ENCODE results near the gene ANKRD49. TPM values are rescaled to one million over a fixed set of nuclear protein-coding genes. Genes with fewer than 3 reads are reported as not detected.

The ANKRD49 gene
- total and polyA plus RNA-seq, 8 donors = 4.3 to 25.2 (median 6.8) TPM

DNA sequence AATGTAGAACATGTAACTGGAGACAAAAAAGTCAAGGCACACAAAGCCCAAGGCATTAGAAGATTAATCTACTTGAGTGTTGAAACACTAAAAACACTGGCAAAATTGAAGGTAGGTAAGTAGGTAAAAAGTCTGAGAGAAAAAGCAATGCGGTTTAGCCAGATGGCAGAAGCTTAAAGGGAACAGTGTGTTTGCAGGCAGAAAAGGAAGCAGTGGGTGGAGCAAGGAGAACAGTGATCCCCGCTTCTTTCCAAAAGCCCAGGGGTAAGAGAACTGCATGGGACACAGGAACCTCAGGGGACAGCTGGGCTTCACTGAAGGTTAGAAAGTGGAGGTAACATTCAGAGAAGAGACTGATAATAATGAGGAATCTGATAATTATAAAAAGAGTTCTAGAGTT is 16.2 kb upstream of the ANKRD49 start:
- TF ChIP-seq, protein P1, sequence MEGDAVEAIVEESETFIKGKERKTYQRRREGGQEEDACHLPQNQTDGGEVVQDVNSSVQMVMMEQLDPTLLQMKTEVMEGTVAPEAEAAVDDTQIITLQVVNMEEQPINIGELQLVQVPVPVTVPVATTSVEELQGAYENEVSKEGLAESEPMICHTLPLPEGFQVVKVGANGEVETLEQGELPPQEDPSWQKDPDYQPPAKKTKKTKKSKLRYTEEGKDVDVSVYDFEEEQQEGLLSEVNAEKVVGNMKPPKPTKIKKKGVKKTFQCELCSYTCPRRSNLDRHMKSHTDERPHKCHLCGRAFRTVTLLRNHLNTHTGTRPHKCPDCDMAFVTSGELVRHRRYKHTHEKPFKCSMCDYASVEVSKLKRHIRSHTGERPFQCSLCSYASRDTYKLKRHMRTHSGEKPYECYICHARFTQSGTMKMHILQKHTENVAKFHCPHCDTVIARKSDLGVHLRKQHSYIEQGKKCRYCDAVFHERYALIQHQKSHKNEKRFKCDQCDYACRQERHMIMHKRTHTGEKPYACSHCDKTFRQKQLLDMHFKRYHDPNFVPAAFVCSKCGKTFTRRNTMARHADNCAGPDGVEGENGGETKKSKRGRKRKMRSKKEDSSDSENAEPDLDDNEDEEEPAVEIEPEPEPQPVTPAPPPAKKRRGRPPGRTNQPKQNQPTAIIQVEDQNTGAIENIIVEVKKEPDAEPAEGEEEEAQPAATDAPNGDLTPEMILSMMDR (IDR thresholded peaks at IDR 0.05) = no peak

DNA sequence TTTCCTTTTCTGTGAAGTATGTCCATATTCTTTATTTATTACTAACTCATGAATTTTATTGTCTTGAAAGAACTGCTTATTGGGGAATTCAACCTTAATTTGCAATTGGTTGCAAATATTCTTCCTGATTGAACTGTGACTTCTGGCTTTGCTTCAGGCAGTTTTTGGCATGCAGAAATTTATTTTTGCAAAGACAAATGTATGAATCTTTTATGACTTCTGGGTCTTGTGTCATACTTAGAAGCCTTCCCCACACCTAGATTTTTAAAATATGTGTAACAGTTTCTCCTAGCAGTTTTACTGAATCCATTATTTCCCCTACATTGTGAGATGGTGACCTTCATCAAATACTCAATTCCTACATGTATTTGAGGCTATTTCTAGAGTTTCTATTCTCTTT is 12.4 kb upstream of the ANKRD49 start:
- Histone ChIP-seq H3K27me3 (no peaks in the 10 kb centered on the region), H3K4me3 (no peak overlapping the region), H3K4me1 (no peaks in the 10 kb centered on the region), H3K9me3 (no peaks in the 10 kb centered on the region), H3K27ac (no peak overlapping the region), H3K36me3 (peaks cover 0 to 16% (median 14%) of the 10 kb centered on the region in 3 donors)
- FAIRE-seq (no peak), DNase-seq (no peak), ATAC-seq (no peak)
- TF ChIP-seq, protein P1 (IDR thresholded peaks at IDR 0.05) = no peak
- intact Hi-C loops (cut with DNase I) = no loop called here

More for the DNA sequence above, 16.2 kb upstream of the ANKRD49 start:
- Histone ChIP-seq H3K27ac (no peak overlapping the region), H3K4me1 (no peaks in the 10 kb centered on the region), H3K27me3 (no peaks in the 10 kb centered on the region), H3K9me3 (no peaks in the 10 kb centered on the region), H3K36me3 (peaks cover 0 to 6% (median 0%) of the 10 kb centered on the region in 3 donors), H3K4me3 (no peak overlapping the region)
- DNase-seq (no peak), FAIRE-seq (no peak), ATAC-seq (no peak)
- WGBS, 2 donors = 90 to 96% methylated on average over 2 of the region's 2 CpGs
- intact Hi-C loops (cut with DNase I) = no loop called here

DNA sequence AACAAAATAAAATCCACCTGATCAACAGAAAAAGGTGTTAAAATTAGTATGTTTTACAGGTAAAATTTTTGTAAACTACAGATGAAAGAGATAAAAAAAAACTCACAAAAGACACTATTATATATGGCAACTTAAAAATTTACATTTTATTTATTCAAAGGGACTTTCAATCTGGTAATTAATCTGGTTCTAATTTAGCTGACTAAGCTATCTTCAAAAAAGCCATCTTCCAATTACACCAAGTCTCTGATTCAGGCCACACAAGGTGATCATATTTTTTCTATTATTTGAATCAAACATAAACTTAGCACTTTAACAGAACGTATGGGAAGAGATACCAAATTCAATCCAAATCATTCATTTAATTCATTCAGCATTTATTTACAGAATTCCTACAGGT is 7.7 kb upstream of the ANKRD49 start:
- WGBS, 2 donors = 76 to 93% methylated on average over 1 of the region's 1 CpG
- intact Hi-C loops (cut with DNase I) = no loop called here

DNA sequence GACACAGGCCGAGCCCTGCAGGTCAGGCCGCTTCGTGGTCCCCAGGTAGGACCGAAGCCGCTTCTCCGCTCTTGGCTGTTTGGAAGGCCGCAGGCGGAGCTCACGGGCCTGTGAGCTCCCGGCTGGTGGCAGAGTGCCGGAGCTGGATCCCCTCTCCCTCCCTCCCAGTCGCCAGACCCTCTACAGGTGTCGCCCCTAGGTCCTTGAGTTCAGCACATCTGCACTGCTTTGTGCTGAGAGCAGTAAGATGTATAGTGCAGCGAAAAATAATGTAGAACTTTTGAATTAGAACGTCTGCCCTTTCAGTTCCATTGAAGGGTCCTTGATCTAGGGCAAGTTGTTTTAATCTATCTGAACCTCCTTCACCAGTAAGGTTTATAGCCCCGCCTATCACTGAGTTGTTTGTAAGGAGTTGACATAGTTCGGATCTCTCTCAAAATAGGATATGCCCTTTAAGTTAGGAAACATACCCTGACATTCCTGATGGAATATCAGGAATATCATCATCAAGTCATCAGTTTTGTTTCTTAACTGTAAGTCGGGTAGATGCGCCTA is 419 bp downstream of the ANKRD49 start:
- FAIRE-seq (no peak), ATAC-seq (peak; percentile 67 to 80 (median 71)), DNase-seq (no peak)
- H3K4me1 ChIP-seq = peaks cover 5 to 21% (median 12%) of the 10 kb centered on the region in 3 donors
- H3K4me3 ChIP-seq = peak overlapping the region; percentile 62 to 85 (median 76)
- peak overlapping the region; percentile 51 to 77 (median 66) for H3K27ac ChIP-seq
- H3K9me3 ChIP-seq = no peaks in the 10 kb centered on the region
- intact Hi-C loops (cut with DNase I) = no loop called here
- no peaks in the 10 kb centered on the region for H3K27me3 ChIP-seq
- H3K36me3 ChIP-seq = peaks cover 0 to 19% (median 3%) of the 10 kb centered on the region in 3 donors
- TF ChIP-seq, protein P1 (IDR thresholded peaks at IDR 0.05) = no peak
- 2% methylated on average over 19 of the region's 19 CpGs for WGBS, 2 donors

More for the DNA sequence above, 7.7 kb upstream of the ANKRD49 start:
- Histone ChIP-seq H3K9me3 (no peaks in the 10 kb centered on the region), H3K27me3 (no peaks in the 10 kb centered on the region), H3K4me3 (no peak overlapping the region), H3K36me3 (peaks cover 0 to 34% (median 11%) of the 10 kb centered on the region in 3 donors), H3K27ac (no peak overlapping the region), H3K4me1 (no peaks in the 10 kb centered on the region)
- no peak for DNase-seq
- TF ChIP-seq, protein P1 (IDR thresholded peaks at IDR 0.05) = no peak
- no peak for ATAC-seq
- no peak for FAIRE-seq

DNA sequence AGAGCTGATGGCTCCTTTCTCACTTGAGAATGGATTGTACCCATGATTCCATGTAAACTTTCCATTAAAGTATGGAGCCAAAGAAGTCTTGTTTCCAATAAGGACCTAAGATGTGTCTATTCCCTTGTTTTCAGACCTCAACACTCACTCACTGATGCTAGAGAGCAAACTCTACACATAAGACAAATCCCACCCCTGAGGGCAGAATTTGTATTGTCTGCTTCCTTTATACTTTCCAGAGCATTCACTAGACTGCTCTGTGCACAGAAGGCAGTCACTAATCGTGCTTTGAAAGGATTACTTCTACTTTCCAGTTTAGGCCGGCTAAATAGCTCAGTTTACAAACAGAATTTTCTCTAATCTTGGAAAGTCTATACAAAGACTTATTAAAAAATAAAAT is 6.4 kb downstream of the ANKRD49 start:
- no peak overlapping the region for H3K4me3 ChIP-seq
- no peaks in the 10 kb centered on the region for H3K27me3 ChIP-seq
- ATAC-seq (no peak), FAIRE-seq (no peak), DNase-seq (no peak)
- H3K36me3 ChIP-seq = peaks cover 0 to 18% (median 3%) of the 10 kb centered on the region in 3 donors
- 79 to 86% methylated on average over 2 of the region's 2 CpGs for WGBS, 2 donors
- H3K27ac ChIP-seq = no peak overlapping the region
- intact Hi-C loops (cut with DNase I) = no loop called here
- TF ChIP-seq, protein P1 (IDR thresholded peaks at IDR 0.05) = no peak
- H3K9me3 ChIP-seq = no peaks in the 10 kb centered on the region
- H3K4me1 ChIP-seq = peaks cover 0 to 4% (median 0%) of the 10 kb centered on the region in 3 donors
